AG04450 (cell line): ENCODE measurements around the gene EBLN1. TPM values are rescaled to one million over a fixed set of nuclear protein-coding genes. Genes with fewer than 3 reads are reported as not detected.

Experiments
- CTCF ChIA-PET: fragments of 300-600, 350-600 bp; formaldehyde crosslinking; extraction: SDS; loops from one replicate; lab custom pipeline; 2022; ENCODE audit warnings: antibody characterized with exemption, inconsistent platforms; lab: Charles Lee
- POLR2A ChIA-PET: fragments of 350-600 bp; formaldehyde crosslinking; extraction: SDS; loops from one replicate; lab custom pipeline; 2021; ENCODE audit warnings: antibody characterized with exemption, inconsistent platforms; lab: Yijun Ruan, JAX
- DNase-seq: peaks from one replicate; pipeline ENCODE4 v3.0.0-alpha.2; 2011; ENCODE audit warnings: low read depth, low spot score
- H3K27ac ChIP-seq: one replicate; pipeline ENCODE4 v1.5.1; 2012; ENCODE audit warnings: low read depth, low read length, control low read depth
- H3K27me3 ChIP-seq: one replicate; pipeline ENCODE4 v1.6.0; 2012; ENCODE audit warnings: low read length; ENCODE audit not compliant: control insufficient read depth, insufficient read depth
- H3K4me3 ChIP-seq: 2 replicates; pipeline ENCODE4 v1.5.1; 2011; ENCODE audit warnings: mild to moderate bottlenecking, low read depth, low read length, control low read depth
- H3K9me3 ChIP-seq: 2 replicates; pipeline ENCODE4 v1.5.1; 2012; ENCODE audit warnings: low read length; ENCODE audit not compliant: control insufficient read depth, insufficient read depth
- polyA plus RNA-seq: library from polyadenylated mRNA; depleted of rRNA; stranded (reverse); fragments of >200 nt; gene quantifications from 2 replicates; pipeline ENCODE4 v1.2.3, GENCODE V29; 2011
- TF ChIP-seq, protein P1 (sequence below): IDR thresholded peaks from 2 replicates; pipeline ENCODE4 v1.5.1; 2011; ENCODE audit warnings: low read depth, low read length, control low read depth, inconsistent platforms

Gene EBLN1
- polyA plus RNA-seq, 1 experiment = not detected

DNA sequence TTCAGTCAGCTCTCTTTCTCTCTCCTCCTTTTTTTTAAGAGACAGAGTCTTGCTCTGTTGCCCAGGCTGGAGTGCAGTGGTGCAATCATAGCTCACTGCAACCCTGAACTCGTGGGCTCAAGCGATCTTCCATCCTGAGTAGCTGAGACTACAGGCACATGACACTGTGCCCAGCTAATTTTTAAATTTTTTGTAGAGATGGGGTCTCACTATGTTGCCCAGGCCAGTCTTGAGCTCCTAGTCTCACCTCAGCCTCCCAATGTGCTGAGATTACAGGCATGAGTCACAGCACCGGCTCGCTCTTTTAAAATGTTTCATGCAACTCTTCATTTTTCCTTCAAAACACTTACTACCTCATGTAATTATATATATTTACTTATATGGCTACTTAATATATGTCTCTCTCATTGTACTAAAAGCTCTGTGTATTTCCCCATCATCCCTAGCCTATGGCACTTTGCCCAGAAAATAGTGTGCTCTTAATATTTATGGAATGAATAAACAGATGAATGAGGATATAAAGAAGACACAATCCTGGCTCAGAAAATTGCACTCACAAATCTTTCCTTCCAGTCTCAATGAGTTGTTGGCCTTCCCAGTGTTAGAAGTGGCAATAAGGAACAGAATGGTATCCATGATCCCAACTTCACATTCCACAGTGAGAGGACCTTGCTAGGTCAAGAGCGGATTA is 33.9 kb downstream of the EBLN1 start:
- Histone ChIP-seq H3K27me3 (no peaks in the 10 kb centered on the region), H3K27ac (no peak overlapping the region), H3K9me3 (no peaks in the 10 kb centered on the region), H3K4me3 (no peak overlapping the region)
- ChIA-PET CTCF (no interaction called here), POLR2A (no interaction called here)
- DNase-seq = no peak
- TF ChIP-seq, protein P1, sequence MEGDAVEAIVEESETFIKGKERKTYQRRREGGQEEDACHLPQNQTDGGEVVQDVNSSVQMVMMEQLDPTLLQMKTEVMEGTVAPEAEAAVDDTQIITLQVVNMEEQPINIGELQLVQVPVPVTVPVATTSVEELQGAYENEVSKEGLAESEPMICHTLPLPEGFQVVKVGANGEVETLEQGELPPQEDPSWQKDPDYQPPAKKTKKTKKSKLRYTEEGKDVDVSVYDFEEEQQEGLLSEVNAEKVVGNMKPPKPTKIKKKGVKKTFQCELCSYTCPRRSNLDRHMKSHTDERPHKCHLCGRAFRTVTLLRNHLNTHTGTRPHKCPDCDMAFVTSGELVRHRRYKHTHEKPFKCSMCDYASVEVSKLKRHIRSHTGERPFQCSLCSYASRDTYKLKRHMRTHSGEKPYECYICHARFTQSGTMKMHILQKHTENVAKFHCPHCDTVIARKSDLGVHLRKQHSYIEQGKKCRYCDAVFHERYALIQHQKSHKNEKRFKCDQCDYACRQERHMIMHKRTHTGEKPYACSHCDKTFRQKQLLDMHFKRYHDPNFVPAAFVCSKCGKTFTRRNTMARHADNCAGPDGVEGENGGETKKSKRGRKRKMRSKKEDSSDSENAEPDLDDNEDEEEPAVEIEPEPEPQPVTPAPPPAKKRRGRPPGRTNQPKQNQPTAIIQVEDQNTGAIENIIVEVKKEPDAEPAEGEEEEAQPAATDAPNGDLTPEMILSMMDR = no peak

DNA sequence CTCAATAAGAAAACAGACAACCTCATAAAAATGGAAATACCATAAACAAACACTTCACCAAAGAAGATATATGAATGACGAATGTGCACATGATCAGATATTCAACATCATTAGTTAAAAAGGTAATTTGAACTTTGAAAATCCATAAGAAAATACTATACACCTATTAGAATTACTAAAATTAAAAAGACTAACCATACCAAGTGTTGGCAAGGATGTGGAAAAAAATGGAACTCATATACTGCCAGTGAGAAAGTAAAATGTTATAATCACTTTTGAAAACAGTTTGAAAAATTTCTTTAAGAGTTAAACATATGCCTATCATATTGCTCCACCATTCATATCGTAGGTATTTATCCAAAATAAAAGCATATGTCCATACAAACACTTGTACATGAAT is 37.1 kb downstream of the EBLN1 start:
- ChIA-PET POLR2A (no interaction called here), CTCF (no interaction called here)
- no peaks in the 10 kb centered on the region for H3K27me3 ChIP-seq
- H3K9me3 ChIP-seq = no peaks in the 10 kb centered on the region
- DNase-seq = no peak
- H3K4me3 ChIP-seq = no peak overlapping the region
- H3K27ac ChIP-seq = no peak overlapping the region
- TF ChIP-seq, protein P1 = no peak

DNA sequence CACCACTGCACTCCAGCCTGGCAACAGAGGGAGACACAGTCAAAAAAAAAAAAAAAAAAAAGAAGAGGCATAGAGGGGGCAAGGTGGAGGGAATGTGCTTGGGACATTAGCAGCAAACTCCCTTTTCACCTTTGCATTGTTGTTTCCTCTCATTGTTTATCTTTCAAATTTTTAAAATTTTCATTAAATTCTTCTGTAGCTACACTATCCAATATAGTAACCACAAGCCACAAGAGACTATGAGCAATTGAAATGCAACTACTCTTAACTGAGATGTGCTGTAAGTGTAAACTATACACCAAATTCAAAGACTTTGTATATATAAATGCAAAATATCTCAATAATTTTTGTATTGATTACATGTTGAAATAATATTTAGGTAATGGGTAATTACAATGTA is 43.4 kb downstream of the EBLN1 start:
- Histone ChIP-seq H3K4me3 (no peak overlapping the region), H3K27me3 (no peaks in the 10 kb centered on the region), H3K9me3 (no peaks in the 10 kb centered on the region), H3K27ac (no peak overlapping the region)
- DNase-seq = no peak
- POLR2A ChIA-PET = no interaction called here
- CTCF ChIA-PET = no interaction called here
- TF ChIP-seq, protein P1 = no peak

DNA sequence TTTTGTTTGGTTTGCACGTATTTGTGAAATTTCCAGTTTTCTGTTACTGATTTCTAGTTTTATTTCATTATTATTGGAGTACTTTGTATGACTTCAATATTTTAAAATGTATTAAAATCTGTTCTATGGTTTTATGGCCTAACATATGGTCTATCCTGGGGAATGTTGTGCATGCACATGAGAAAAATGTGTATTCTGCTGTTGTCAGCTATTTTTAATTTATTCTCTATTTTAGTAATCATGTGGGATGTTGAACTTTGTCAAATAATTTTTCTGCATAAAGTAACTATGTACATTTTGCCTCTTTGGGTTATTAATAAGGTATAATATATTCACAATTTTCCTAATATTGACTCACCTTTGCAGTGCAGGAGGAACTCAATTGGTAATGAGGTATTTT is 46.7 kb downstream of the EBLN1 start:
- TF ChIP-seq, protein P1 = no peak
- Histone ChIP-seq H3K9me3 (no peaks in the 10 kb centered on the region), H3K27me3 (no peaks in the 10 kb centered on the region), H3K4me3 (no peak overlapping the region), H3K27ac (no peak overlapping the region)
- DNase-seq = no peak
- CTCF ChIA-PET = no interaction called here
- POLR2A ChIA-PET = no interaction called here

DNA sequence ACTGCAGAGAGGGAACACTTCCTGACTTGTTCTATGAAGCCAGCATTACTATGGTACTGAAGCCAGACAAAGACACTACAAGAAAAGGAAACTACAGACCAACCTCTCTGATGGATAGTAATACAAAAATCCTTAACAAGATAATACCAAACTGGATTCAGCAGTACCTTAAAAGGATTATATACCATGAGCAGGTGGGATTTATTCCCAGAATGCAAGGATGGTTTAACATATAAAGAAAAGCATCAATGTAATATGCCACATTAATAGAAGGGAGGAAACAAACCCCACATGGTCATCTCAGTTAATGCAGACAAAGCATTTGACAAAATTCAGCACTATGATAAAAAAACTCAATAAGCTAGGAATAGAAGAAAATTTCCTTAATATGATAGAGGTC is 47.2 kb downstream of the EBLN1 start:
- CTCF ChIA-PET = no interaction called here

More for the DNA sequence above, 47.2 kb downstream of the EBLN1 start:
- Histone ChIP-seq H3K9me3 (no peaks in the 10 kb centered on the region), H3K27ac (no peak overlapping the region), H3K27me3 (no peaks in the 10 kb centered on the region), H3K4me3 (no peak overlapping the region)
- POLR2A ChIA-PET = no interaction called here
- no peak for DNase-seq
- TF ChIP-seq, protein P1 = no peak
